ENCODE measurements around the gene TMEM213. TPM values are rescaled to one million over a fixed set of nuclear protein-coding genes. Genes with fewer than 3 reads are reported as not detected.

The TMEM213 gene
- total and polyA plus RNA-seq, 10 of the 15 experiments (the other 5 are each of a cell fraction or from before 2014, with no cell fraction given): not detected

- TF ChIP-seq, protein P1, sequence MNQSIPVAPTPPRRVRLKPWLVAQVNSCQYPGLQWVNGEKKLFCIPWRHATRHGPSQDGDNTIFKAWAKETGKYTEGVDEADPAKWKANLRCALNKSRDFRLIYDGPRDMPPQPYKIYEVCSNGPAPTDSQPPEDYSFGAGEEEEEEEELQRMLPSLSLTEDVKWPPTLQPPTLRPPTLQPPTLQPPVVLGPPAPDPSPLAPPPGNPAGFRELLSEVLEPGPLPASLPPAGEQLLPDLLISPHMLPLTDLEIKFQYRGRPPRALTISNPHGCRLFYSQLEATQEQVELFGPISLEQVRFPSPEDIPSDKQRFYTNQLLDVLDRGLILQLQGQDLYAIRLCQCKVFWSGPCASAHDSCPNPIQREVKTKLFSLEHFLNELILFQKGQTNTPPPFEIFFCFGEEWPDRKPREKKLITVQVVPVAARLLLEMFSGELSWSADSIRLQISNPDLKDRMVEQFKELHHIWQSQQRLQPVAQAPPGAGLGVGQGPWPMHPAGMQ (IDR thresholded peaks at IDR 0.05; ENCODE audit: borderline replicate concordance): no peak
- TF ChIP-seq EZH2 (IDR thresholded peaks at IDR 0.05; ENCODE audit: borderline replicate concordance, control insufficient read depth, low read depth, low read length): no peak
- no peak for TF ChIP-seq MTA3 (IDR thresholded peaks at IDR 0.05; ENCODE audit: borderline replicate concordance, low read length)
- TF ChIP-seq SIN3A (IDR thresholded peaks at IDR 0.05; ENCODE audit: low read depth, low read length): no peak
- no peak for TF ChIP-seq FOXM1 (IDR thresholded peaks at IDR 0.05; ENCODE audit: low read depth, low read length)
- TF ChIP-seq BACH1 (IDR thresholded peaks at IDR 0.05; ENCODE audit: borderline replicate concordance): no peak
- no peak for TF ChIP-seq SRF (IDR thresholded peaks at IDR 0.05; ENCODE audit: low read depth in 2 of 2, low read length in 2 of 2)
Measured at GRCh38 chr7:138801256-138801655, 3.5 kb downstream of the TMEM213 start (continued).

DNA sequence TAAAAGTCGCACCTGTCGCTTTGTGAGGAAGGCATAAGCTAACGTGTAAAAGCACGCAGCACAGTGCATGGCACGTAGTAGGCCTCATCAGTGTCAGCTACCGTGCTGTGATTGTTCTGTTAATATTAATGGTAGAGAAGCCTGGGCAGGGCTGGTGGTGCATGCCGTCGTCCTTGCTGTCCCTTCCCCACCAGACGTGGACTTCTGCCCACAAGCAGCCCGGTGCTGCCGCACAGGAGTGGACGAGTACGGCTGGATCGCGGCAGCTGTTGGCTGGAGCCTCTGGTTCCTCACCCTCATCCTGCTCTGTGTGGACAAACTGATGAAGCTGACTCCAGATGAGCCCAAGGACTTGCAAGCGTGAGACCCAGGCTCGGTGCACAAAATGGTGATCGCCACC is 4.9 kb downstream of the TMEM213 start:
- no peaks in the 10 kb centered on the region for H3K27me3 ChIP-seq (replicated peaks in 1 of 2; ENCODE audit: control insufficient read depth in 2 of 2, insufficient read depth in 2 of 2, low read length in 1 of 2)
- intact Hi-C loops (cut with micrococcal nuclease; ENCODE audit: unreplicated experiment): no loop called here
- in situ Hi-C loops (cut with MboI): no loop called here
- ChIA-PET CTCF (no interaction called here), RAD21 (ENCODE audit: unreplicated experiment) (no interaction called here), SMC1A (ENCODE audit: uncharacterized antibody, unreplicated experiment) (no interaction called here), POLR2A (no interaction called here)
- no peak overlapping the region for H3K27ac ChIP-seq (ENCODE audit: control insufficient read depth, insufficient read depth)
- H3K79me2 ChIP-seq (ENCODE audit: control insufficient read depth, insufficient read depth, low read length): no peaks in the 10 kb centered on the region
- FAIRE-seq (no peak), ATAC-seq (no peak), DNase-seq (ENCODE audit: low read depth, low spot score) (no peak)
- H3K4me3 ChIP-seq: no peak overlapping the region
- 77% methylated on average over 18 of the region's 18 CpGs for WGBS (ENCODE audit: insufficient coverage, insufficient replicate concordance, low lambda C conversion rate, missing lambda C conversion rate)
- H3K36me3 ChIP-seq (ENCODE audit: control insufficient read depth in 2 of 2, insufficient read depth in 2 of 2, low read length in 1 of 2): no peaks in the 10 kb centered on the region
- no peak overlapping the region for H3K9ac ChIP-seq (ENCODE audit: control insufficient read depth, insufficient read depth, low read length)
- BruUV-seq (replicated peaks): no TSS peak
- no peaks in the 10 kb centered on the region; the same call in 2 of the 3 replicates for H3K9me3 ChIP-seq (replicated peaks; ENCODE audit: control insufficient read depth, insufficient read depth, low read length)
- H4K20me1 ChIP-seq (ENCODE audit: control insufficient read depth, insufficient read depth): no peaks in the 10 kb centered on the region
- H2AFZ ChIP-seq (ENCODE audit: control insufficient read depth, low read depth, low read length): no peak overlapping the region
- no peaks in the 10 kb centered on the region for H3K4me1 ChIP-seq (ENCODE audit: control insufficient read depth, insufficient read depth, low read length)
- no peak overlapping the region for H3K4me2 ChIP-seq (ENCODE audit: control insufficient read depth, insufficient read depth)
- TF ChIP-seq EED (IDR thresholded peaks at IDR 0.05; ENCODE audit: low read depth) (no peak), NR2C2 (IDR thresholded peaks at IDR 0.05; ENCODE audit: borderline replicate concordance, control insufficient read depth, insufficient read length, low read depth) (no peak), ZZZ3 (IDR thresholded peaks at IDR 0.05; ENCODE audit: control insufficient read depth, insufficient read length, low read depth) (no peak), LARP7 (IDR thresholded peaks at IDR 0.05) (no peak), WRNIP1 (IDR thresholded peaks at IDR 0.05; ENCODE audit: borderline replicate concordance, low read depth, low read length) (no peak), ZNF274 (IDR thresholded peaks at IDR 0.05; ENCODE audit: insufficient read depth, insufficient read length) (no peak), NFYB (IDR thresholded peaks at IDR 0.05; ENCODE audit: insufficient read depth, low read depth, low read length) (no peak), YBX1 (IDR thresholded peaks at IDR 0.05) (no peak), BHLHE40 (IDR thresholded peaks at IDR 0.05; ENCODE audit: borderline replicate concordance in 1 of 2, low read depth in 2 of 2, low read length in 1 of 2) (no peak), MXI1 (IDR thresholded peaks at IDR 0.05; ENCODE audit: low read depth, low read length) (no peak), IKZF2 (IDR thresholded peaks at IDR 0.05) (no peak), MYC (IDR thresholded peaks at IDR 0.05; ENCODE audit: insufficient read depth, insufficient read length, insufficient replicate concordance, low read length, severe bottlenecking) (no peak)
- TF ChIP-seq, protein P2, sequence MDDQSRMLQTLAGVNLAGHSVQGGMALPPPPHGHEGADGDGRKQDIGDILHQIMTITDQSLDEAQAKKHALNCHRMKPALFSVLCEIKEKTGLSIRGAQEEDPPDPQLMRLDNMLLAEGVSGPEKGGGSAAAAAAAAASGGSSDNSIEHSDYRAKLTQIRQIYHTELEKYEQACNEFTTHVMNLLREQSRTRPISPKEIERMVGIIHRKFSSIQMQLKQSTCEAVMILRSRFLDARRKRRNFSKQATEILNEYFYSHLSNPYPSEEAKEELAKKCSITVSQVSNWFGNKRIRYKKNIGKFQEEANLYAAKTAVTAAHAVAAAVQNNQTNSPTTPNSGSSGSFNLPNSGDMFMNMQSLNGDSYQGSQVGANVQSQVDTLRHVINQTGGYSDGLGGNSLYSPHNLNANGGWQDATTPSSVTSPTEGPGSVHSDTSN (IDR thresholded peaks at IDR 0.05; ENCODE audit: insufficient replicate concordance, low read depth, low read length): no peak
- TF ChIP-seq, protein P3, sequence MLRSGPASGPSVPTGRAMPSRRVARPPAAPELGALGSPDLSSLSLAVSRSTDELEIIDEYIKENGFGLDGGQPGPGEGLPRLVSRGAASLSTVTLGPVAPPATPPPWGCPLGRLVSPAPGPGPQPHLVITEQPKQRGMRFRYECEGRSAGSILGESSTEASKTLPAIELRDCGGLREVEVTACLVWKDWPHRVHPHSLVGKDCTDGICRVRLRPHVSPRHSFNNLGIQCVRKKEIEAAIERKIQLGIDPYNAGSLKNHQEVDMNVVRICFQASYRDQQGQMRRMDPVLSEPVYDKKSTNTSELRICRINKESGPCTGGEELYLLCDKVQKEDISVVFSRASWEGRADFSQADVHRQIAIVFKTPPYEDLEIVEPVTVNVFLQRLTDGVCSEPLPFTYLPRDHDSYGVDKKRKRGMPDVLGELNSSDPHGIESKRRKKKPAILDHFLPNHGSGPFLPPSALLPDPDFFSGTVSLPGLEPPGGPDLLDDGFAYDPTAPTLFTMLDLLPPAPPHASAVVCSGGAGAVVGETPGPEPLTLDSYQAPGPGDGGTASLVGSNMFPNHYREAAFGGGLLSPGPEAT (IDR thresholded peaks at IDR 0.05; ENCODE audit: low read depth): no peak
